HG03342 (cell line): Measurements from ENCODE around the gene CHRFAM7A.
"Not testable (repeated sequence)": the region's sequence is repeated elsewhere in the genome, so short reads cannot be mapped to it uniquely, and the experiment has no call there.

ENCODE experiments used
- ATAC-seq: cut with Tn5 transposase; IDR thresholded peaks from one replicate; pipeline ENCODE4 v1.9.1; 2021; ENCODE audit warnings: mild to moderate bottlenecking, moderate library complexity; ENCODE audit not compliant: unreplicated experiment

CHRFAM7A gene

GRCh38 chr15:30392766-30393663 lies at the start of gene CHRFAM7A:
TSS of gene CHRFAM7A (minus strand) at chr15:30393540. CDS start at chr15:30383351, 10,189 bp downstream.
- not testable (repeated sequence) for ATAC-seq

GRCh38 chr15:30438348-30438747 lies 45.0 kb upstream of the CHRFAM7A start:
- not testable (repeated sequence) for ATAC-seq

- not testable (repeated sequence) for ATAC-seq
These were observed 42.5 kb upstream of the CHRFAM7A start for GRCh38 chr15:30435878-30436277.

GRCh38 chr15:30420723-30421122 lies 27.4 kb upstream of the CHRFAM7A start:
- not testable (repeated sequence) for ATAC-seq

- not testable (repeated sequence) for ATAC-seq
These were observed 20.8 kb upstream of the CHRFAM7A start, which contains the start of gene GOLGA8R for GRCh38 chr15:30414160-30414559. TSS of gene GOLGA8R (minus strand) at chr15:30414260. CDS start at chr15:30414162, 98 bp downstream.

GRCh38 chr15:30407636-30408035 lies 14.3 kb upstream of the CHRFAM7A start:
- ATAC-seq: not testable (repeated sequence)

GRCh38 chr15:30398988-30399387 lies 5.6 kb upstream of the CHRFAM7A start:
- ATAC-seq: not testable (repeated sequence)

- ATAC-seq: not testable (repeated sequence)
These were observed 288 bp upstream of the CHRFAM7A start for GRCh38 chr15:30393664-30393991.

GRCh38 chr15:30386318-30386887 lies 6.9 kb downstream of the CHRFAM7A start:
- ATAC-seq: not testable (repeated sequence)

GRCh38 chr15:30377082-30377413 lies 16.3 kb downstream of the CHRFAM7A start:
- ATAC-seq: not testable (repeated sequence)

GRCh38 chr15:30376375-30377081 lies 16.8 kb downstream of the CHRFAM7A start:
- not testable (repeated sequence) for ATAC-seq

- ATAC-seq: not testable (repeated sequence)
These were observed 17.5 kb downstream of the CHRFAM7A start for GRCh38 chr15:30375872-30376271.

- not testable (repeated sequence) for ATAC-seq
These were observed 18.5 kb downstream of the CHRFAM7A start for GRCh38 chr15:30374862-30375261.

- ATAC-seq: not testable (repeated sequence)
These were observed 25.1 kb downstream of the CHRFAM7A start for GRCh38 chr15:30368271-30368670.

- not testable (repeated sequence) for ATAC-seq
These were observed 26.1 kb downstream of the CHRFAM7A start for GRCh38 chr15:30367246-30367645.

- ATAC-seq: not testable (repeated sequence)
These were observed 31.9 kb downstream of the CHRFAM7A start for GRCh38 chr15:30361404-30361803.

- not testable (repeated sequence) for ATAC-seq
These were observed 32.4 kb downstream of the CHRFAM7A start for GRCh38 chr15:30360990-30361389.

- ATAC-seq: not testable (repeated sequence)
These were observed 38.3 kb downstream of the CHRFAM7A start for GRCh38 chr15:30355043-30355442.

GRCh38 chr15:30349803-30350202 lies 43.5 kb downstream of the CHRFAM7A start:
- not testable (repeated sequence) for ATAC-seq

- ATAC-seq: not testable (repeated sequence)
These were observed 56.8 kb downstream of the CHRFAM7A start for GRCh38 chr15:30336584-30336983.

- ATAC-seq: not testable (repeated sequence)
These were observed 59.2 kb downstream of the CHRFAM7A start for GRCh38 chr15:30334152-30334551.
